Measurements from ENCODE around the gene AVEN.

DNA sequence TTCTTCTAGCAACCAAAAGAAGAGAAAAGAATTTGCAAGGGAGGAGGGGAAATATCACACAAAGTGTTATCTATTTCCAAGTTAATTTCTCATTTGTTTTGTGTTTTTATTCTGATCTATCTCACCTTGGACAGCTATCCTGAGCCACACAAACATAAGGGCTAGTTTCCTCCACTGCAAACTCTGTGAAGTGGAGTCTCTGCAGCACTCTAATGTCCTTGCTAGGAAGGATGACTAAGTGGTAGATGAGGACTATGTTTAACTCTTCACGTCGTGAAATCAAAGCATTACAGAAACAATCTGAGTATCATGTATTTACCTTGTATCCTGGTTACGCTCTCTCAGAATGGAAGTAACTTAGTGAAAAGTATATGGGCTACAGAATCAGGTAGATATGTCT, 104.6 kb downstream of the AVEN start:
- TF ChIP-seq, protein P1, sequence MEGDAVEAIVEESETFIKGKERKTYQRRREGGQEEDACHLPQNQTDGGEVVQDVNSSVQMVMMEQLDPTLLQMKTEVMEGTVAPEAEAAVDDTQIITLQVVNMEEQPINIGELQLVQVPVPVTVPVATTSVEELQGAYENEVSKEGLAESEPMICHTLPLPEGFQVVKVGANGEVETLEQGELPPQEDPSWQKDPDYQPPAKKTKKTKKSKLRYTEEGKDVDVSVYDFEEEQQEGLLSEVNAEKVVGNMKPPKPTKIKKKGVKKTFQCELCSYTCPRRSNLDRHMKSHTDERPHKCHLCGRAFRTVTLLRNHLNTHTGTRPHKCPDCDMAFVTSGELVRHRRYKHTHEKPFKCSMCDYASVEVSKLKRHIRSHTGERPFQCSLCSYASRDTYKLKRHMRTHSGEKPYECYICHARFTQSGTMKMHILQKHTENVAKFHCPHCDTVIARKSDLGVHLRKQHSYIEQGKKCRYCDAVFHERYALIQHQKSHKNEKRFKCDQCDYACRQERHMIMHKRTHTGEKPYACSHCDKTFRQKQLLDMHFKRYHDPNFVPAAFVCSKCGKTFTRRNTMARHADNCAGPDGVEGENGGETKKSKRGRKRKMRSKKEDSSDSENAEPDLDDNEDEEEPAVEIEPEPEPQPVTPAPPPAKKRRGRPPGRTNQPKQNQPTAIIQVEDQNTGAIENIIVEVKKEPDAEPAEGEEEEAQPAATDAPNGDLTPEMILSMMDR (IDR thresholded peaks at IDR 0.05; ENCODE audit: extremely low read depth in 1 of 2, insufficient read depth in 1 of 2, low read depth in 1 of 2, low read length in 2 of 2), result no peak
- TF ChIP-seq POLR2AphosphoS5 (IDR thresholded peaks at IDR 0.05; ENCODE audit: insufficient read depth, low read depth, low read length) (no peak), MYC (IDR thresholded peaks at IDR 0.05; ENCODE audit: low read depth, low read length) (no peak), EZH2 (IDR thresholded peaks at IDR 0.05; ENCODE audit: borderline replicate concordance, low read depth, low read length, severe bottlenecking) (no peak), POLR2A (IDR thresholded peaks at IDR 0.05; ENCODE audit: low read depth, low read length) (no peak)
- TF ChIP-seq, protein P2, sequence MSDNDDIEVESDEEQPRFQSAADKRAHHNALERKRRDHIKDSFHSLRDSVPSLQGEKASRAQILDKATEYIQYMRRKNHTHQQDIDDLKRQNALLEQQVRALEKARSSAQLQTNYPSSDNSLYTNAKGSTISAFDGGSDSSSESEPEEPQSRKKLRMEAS (IDR thresholded peaks at IDR 0.05; ENCODE audit: insufficient read depth, insufficient read length), result no peak

Measured in endothelial cell of umbilical vein (primary cell).